GM21528 (cell line): ENCODE results near the gene PSMC3IP.
A peak's percentile ranks its signal among the peaks of the same experiment; 100 is the strongest.
"Not testable (repeated sequence)": the region's sequence is repeated elsewhere in the genome, so short reads cannot be mapped to it uniquely, and the experiment has no call there.

Source experiments
- ATAC-seq: cut with Tn5 transposase; IDR thresholded peaks from one replicate; pipeline ENCODE4 v1.9.1; 2021; ENCODE audit warnings: mild to moderate bottlenecking, moderate library complexity; ENCODE audit not compliant: unreplicated experiment, low FRiP score

PSMC3IP gene

GRCh38 chr17:42541041-42541833 lies 36.3 kb downstream of the PSMC3IP start:
- no peak for ATAC-seq

- not testable (repeated sequence) for ATAC-seq
Observed at GRCh38 chr17:42540558-42540957, 37.0 kb downstream of the PSMC3IP start.

- no peak for ATAC-seq
Observed at GRCh38 chr17:42538482-42538881, 39.0 kb downstream of the PSMC3IP start.

- no peak for ATAC-seq
Observed at GRCh38 chr17:42537826-42538451, 39.6 kb downstream of the PSMC3IP start.

GRCh38 chr17:42537156-42537805 lies 40.2 kb downstream of the PSMC3IP start:
- no peak for ATAC-seq

- ATAC-seq, result peak; percentile 71
Observed at GRCh38 chr17:42536372-42537155, 41.0 kb downstream of the PSMC3IP start.

- peak; percentile 84 for ATAC-seq
Observed at GRCh38 chr17:42536048-42536371, 41.5 kb downstream of the PSMC3IP start, which contains the start of gene NAGLU. TSS of gene NAGLU (plus strand) at chr17:42536241. CDS start at chr17:42536273, 32 bp downstream.

GRCh38 chr17:42535155-42536047 lies 42.1 kb downstream of the PSMC3IP start:
- ATAC-seq, result no peak

GRCh38 chr17:42531455-42532354 lies 45.8 kb downstream of the PSMC3IP start:
- no peak for ATAC-seq

- ATAC-seq, result no peak
Observed at GRCh38 chr17:42530952-42531454, 46.5 kb downstream of the PSMC3IP start.

GRCh38 chr17:42529061-42529460 lies 48.5 kb downstream of the PSMC3IP start:
- no peak for ATAC-seq

GRCh38 chr17:42527932-42528331 lies 49.6 kb downstream of the PSMC3IP start:
- ATAC-seq, result no peak

- no peak for ATAC-seq
Observed at GRCh38 chr17:42526031-42526444, 51.5 kb downstream of the PSMC3IP start.

- ATAC-seq, result no peak
Observed at GRCh38 chr17:42525221-42525620, 52.3 kb downstream of the PSMC3IP start.

GRCh38 chr17:42522798-42523278 lies 54.7 kb downstream of the PSMC3IP start:
- no peak for ATAC-seq
